Measurements from ENCODE around the gene ABRACL.
"Not testable (repeated sequence)": the region's sequence is repeated elsewhere in the genome, so short reads cannot be mapped to it uniquely, and the experiment has no call there.

ABRACL gene

DNA sequence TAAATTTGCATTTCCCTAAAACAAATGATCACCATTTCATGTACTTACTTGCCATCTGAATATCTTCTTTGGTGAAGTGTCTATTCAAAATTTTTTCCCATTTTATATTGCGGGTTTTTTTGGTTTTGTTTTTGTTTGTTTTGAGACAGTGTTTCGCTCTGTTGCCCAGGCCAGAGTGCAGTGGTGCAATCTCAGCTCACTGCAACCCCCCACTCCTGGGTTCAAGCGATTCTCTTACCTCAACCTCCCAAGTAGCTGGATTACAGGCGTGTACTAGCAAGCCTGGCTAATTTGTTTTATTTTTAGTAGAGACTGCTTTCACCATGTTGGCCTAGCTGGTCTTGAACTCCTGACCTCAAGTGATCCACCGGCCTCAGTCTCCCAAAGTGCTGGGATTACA, 31.4 kb upstream of the ABRACL start:
- Mint-ChIP-seq H3K4me3 (no peak overlapping the region), H3K27ac (no peak overlapping the region), H3K4me1 (peaks cover 8% of the 10 kb centered on the region), H3K9me3 (no peaks in the 10 kb centered on the region), H3K27me3 (no peaks in the 10 kb centered on the region), H3K36me3 (ENCODE audit: low read depth) (no peaks in the 10 kb centered on the region)
- DNase-seq (no peak), ATAC-seq (no peak)

DNA sequence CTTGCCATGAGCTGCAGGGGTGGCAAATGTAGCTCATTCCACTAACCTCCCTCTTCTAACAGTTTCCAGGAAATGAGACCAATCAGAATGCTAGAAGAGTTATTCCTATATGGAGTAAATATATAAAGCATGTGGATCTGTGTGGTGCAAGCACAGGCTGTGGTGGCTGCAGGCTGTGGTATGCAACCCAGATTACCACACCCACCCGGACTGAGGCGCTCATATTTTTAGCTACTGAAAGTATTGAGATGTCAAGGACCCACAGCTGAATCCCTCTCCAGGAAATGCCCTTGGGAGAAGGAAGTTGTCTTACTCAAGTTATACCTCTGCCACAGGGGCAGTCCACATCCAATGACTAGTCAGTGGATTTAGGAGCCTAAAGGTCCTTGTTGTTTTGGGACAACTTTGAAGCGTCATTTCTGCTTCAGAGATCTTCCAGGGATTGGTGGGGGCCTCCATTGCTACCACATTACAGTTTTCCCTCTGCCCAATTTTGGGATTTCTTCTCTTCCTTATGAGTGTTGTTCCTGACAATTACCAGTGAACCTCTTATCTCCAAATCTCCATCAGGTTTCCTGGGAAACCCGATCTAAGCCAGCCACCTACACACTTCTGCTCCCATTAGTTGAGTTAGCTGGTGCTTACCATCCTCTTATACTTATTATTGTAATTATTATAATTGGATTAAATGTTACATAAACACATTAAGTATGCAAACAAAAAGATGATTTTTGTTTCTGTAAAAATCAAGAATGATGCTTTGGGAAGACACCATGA, 28.4 kb upstream of the ABRACL start:
- no peak overlapping the region for H3K27ac Mint-ChIP-seq
- DNase-seq: no peak
- no peaks in the 10 kb centered on the region for H3K4me1 Mint-ChIP-seq
- ATAC-seq: no peak
- H3K36me3 Mint-ChIP-seq (ENCODE audit: low read depth): no peaks in the 10 kb centered on the region
- H3K4me3 Mint-ChIP-seq: no peak overlapping the region
- no peaks in the 10 kb centered on the region for H3K27me3 Mint-ChIP-seq
- H3K9me3 Mint-ChIP-seq: no peaks in the 10 kb centered on the region

DNA sequence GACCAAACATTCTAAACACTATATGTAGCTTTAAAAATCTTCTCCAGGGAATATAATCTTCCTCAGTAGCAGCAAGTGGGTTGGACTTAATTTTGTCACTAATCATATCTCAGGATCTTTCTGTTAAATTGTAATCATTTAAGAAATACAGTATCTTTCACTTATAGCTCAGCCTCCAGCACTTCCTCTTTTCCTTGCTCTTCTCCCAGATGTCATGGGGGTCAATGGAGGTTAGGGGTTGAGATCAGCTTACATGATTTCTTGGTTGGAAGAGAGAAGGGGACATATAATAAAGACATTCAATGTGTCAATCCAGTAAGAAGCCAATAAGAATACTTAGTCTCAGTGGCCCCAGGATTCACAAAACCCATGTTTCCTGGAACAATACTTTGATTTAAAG, 24.8 kb upstream of the ABRACL start:
- Mint-ChIP-seq H3K9me3 (no peaks in the 10 kb centered on the region), H3K36me3 (ENCODE audit: low read depth) (no peaks in the 10 kb centered on the region), H3K27me3 (no peaks in the 10 kb centered on the region), H3K4me1 (no peaks in the 10 kb centered on the region), H3K4me3 (no peak overlapping the region), H3K27ac (no peak overlapping the region)
- ATAC-seq: no peak
- DNase-seq: no peak

DNA sequence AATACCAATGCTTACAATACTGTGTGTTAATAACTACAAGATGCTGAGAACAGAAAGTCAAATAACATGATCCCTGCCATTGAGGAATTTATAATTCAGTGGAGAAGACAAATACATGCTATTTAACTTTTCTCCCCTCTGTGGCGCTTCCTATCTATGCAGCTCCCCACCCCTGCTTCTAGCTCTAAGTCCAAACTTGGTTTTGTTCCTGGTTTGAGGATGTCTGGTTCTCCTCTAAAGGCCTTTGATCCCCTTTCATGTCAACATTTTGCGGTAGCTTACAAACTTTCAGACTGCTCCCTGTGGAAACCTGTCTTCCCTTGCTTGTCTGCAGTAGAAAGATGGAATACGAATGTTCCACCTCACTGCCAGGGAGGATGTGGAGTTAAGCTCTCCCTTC, 22.1 kb upstream of the ABRACL start:
- no peak overlapping the region for H3K27ac Mint-ChIP-seq

DNA sequence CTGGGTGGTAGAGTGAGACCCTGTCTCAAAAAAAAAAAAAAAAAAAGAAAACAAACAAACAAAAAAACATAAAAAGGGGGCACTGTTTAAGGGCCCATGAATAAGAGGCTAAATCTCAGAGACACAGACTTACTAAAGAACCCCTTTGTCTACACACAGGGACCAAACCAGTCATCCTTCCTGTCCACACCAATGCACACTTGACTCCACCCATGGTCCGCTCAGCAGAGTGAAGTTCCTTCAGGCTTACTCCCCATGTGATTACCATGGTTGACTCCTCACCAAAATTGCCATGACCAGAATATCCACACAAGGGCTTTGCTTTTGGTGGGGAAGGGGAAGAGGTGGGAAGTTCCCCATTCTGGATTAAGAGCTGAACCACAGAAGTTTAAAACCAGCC, 21.1 kb upstream of the ABRACL start:
- DNase-seq (no peak), ATAC-seq (no peak)
- no peaks in the 10 kb centered on the region for H3K4me1 Mint-ChIP-seq
- no peaks in the 10 kb centered on the region for H3K27me3 Mint-ChIP-seq
- H3K4me3 Mint-ChIP-seq: no peak overlapping the region
- H3K9me3 Mint-ChIP-seq: no peaks in the 10 kb centered on the region
- no peak overlapping the region for H3K27ac Mint-ChIP-seq
- H3K36me3 Mint-ChIP-seq (ENCODE audit: low read depth): no peaks in the 10 kb centered on the region

More for the DNA sequence above, 22.1 kb upstream of the ABRACL start:
- ATAC-seq (no peak), DNase-seq (no peak)
- Mint-ChIP-seq H3K27me3 (no peaks in the 10 kb centered on the region), H3K36me3 (ENCODE audit: low read depth) (no peaks in the 10 kb centered on the region), H3K4me1 (no peaks in the 10 kb centered on the region), H3K4me3 (no peak overlapping the region), H3K9me3 (no peaks in the 10 kb centered on the region)

DNA sequence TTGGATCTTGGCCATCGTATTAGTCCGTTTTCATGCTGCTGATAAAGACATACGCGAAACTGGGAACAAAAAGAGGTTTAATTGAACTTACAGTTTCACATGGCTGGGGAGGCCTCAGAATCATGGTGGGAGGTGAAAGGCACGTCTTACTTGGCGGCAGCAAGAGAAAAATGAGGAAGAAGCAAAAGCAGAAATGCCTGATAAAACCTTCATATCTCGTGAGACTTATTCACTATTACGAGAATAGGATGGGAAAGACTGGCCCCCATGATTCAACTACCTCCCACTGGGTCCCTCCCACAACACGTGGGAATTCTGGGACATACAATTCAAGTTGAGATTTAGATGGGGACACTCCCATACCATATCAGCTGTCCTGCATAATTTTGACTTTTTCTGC, 20.4 kb upstream of the ABRACL start:
- DNase-seq (no peak), ATAC-seq (no peak)
- Mint-ChIP-seq H3K4me1 (no peaks in the 10 kb centered on the region), H3K36me3 (ENCODE audit: low read depth) (no peaks in the 10 kb centered on the region), H3K4me3 (no peak overlapping the region), H3K27ac (no peak overlapping the region), H3K9me3 (no peaks in the 10 kb centered on the region), H3K27me3 (no peaks in the 10 kb centered on the region)

DNA sequence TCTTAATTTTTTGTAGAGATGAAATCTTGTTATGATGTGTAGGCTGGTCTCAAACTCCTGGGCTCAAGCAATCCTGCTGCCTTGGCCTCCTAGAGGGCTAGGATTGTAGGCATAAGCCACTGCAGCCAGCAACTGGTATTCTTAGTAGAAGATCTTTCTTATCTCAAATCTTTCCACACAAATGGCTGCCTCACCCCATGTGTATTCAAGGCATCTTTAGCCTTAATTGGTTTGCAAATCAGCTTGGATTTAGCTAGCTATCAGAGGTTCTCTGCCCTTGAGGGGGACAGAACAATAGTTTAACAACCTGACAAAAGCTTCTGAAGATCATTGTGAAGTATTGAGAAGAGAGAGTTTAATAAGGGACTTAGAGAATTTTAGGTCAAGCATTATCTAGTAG, 17.9 kb upstream of the ABRACL start:
- Mint-ChIP-seq H3K4me1 (no peaks in the 10 kb centered on the region), H3K36me3 (ENCODE audit: low read depth) (no peaks in the 10 kb centered on the region), H3K27me3 (no peaks in the 10 kb centered on the region), H3K4me3 (no peak overlapping the region), H3K9me3 (no peaks in the 10 kb centered on the region), H3K27ac (no peak overlapping the region)
- no peak for ATAC-seq
- DNase-seq: no peak

DNA sequence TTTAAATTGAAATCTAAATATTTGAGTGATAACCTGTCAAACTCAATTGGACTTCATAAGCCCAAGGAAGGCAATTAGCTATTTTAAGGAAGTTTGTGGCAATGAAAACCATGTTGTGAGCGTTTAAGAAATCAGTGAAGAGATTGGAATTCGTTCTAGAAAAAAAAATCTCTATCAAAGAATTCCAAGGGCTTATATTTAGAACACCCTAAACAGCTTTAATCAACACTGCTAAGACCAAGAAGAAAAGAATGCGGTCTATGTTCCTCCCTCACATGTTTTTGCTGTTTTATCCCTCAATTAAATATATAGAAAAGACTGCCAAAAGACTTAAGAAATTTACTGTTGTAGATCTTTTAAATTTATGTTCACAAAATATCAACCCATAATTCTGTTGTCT, 16.6 kb upstream of the ABRACL start:
- no peak for ATAC-seq
- no peak overlapping the region for H3K27ac Mint-ChIP-seq
- no peaks in the 10 kb centered on the region for H3K36me3 Mint-ChIP-seq (ENCODE audit: low read depth)

DNA sequence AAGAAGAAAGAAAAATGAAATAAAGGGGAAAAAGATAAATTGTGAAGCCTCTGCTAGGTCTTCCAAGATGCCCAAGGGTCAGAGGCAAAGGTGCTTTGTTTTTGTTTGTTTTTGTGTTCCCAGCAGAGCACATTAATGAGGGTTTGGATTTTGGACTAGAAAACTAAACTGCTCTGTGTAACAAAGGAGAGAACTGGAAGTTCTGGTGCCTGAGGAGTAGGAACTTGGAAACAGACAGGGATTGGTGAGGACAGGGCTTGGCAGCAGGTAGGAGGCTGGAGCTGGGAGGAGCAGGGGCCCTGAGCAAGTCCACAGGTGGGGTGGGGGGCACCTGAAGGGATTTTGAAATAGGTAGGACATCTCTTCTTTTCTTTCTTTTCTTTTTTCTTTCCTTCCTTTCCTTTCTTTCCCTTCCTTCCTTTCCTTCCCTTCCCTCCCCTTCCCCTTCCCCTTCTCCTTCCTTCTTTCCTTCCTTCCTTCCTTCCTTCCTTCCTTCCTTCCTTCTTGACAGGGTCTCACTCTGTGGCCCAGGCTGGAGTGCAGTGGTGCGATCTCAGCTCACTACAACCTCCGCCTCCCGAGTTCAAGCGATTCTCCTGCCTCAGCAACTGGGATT, 15.3 kb upstream of the ABRACL start:
- DNase-seq: no peak
- Mint-ChIP-seq H3K27me3 (no peaks in the 10 kb centered on the region), H3K4me3 (no peak overlapping the region)

More for the DNA sequence above, 16.6 kb upstream of the ABRACL start:
- Mint-ChIP-seq H3K9me3 (no peaks in the 10 kb centered on the region), H3K4me3 (no peak overlapping the region), H3K27me3 (no peaks in the 10 kb centered on the region), H3K4me1 (peaks cover 3% of the 10 kb centered on the region)
- no peak for DNase-seq

DNA sequence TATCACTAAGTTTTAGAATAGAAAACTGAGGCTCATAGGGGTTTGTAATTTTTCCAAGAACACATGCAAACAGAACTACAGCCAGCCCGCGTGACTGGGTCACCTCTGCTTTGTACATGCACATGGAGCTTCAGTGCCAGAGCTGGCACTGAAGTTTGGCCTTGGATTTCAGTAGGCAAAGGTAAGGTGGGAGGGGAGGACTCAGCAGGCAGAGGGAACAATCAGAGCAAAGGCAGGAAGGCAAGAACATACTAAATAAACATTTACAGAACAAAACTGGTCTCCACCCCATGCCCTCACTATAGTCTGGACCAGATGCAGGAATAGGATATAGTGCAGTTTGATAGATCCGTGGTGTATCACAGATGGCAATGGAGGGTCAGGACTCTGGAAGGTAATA, 13.6 kb upstream of the ABRACL start:
- H3K4me3 Mint-ChIP-seq: no peak overlapping the region
- ATAC-seq: no peak
- H3K27me3 Mint-ChIP-seq: no peaks in the 10 kb centered on the region
- H3K4me1 Mint-ChIP-seq: peaks cover 3% of the 10 kb centered on the region
- no peaks in the 10 kb centered on the region for H3K9me3 Mint-ChIP-seq
- H3K27ac Mint-ChIP-seq: no peak overlapping the region
- no peak for DNase-seq
- no peaks in the 10 kb centered on the region for H3K36me3 Mint-ChIP-seq (ENCODE audit: low read depth)

More for the DNA sequence above, 15.3 kb upstream of the ABRACL start:
- no peak for ATAC-seq
- Mint-ChIP-seq H3K4me1 (peaks cover 3% of the 10 kb centered on the region), H3K36me3 (ENCODE audit: low read depth) (no peaks in the 10 kb centered on the region), H3K27ac (no peak overlapping the region), H3K9me3 (no peaks in the 10 kb centered on the region)

DNA sequence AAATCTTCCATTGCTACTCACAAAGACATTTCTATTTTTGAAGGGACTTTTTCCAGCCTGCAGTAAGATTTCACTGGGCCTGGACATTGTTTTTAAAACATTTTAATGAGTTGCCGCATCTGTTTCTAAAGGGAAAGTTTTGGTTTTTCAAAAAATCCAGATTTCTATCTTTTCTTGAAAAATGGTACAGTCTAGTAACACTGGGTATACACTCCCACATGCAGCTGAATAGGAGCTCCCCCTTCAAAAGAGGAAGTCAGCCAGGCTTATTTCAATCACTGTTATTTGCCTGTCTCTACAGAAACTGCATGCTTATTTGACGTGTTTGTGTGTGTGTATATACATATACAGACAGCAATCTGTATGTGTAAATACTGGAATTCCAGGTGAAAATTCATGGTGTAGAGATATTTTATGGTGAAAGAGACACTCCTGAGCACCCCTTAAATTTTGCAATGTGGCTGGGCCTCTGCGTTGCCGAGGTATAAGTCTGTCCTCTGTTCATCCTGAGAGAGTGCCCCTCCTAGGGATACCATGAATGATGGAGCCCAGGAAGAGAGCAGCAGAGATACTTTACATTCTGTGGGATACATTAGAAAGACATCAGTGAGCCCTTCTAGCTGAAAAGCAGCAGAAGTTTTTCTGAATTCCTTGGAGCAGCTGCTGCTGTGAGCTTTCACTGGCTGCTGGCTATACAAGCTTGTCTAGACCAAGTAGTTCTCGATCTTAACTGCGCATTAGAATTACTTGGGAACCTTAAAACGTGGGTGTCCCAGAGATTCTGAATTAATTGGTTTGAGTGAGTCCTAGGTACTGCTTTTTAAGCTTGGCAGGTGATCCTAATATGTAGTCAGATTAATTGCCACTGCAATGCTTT, 12.0 kb upstream of the ABRACL start:
- no peaks in the 10 kb centered on the region for H3K36me3 Mint-ChIP-seq (ENCODE audit: low read depth)
- H3K4me1 Mint-ChIP-seq: peaks cover 3% of the 10 kb centered on the region
- H3K27me3 Mint-ChIP-seq: no peaks in the 10 kb centered on the region
- no peak overlapping the region for H3K4me3 Mint-ChIP-seq
- DNase-seq: no peak
- no peak overlapping the region for H3K27ac Mint-ChIP-seq
- ATAC-seq: no peak
- H3K9me3 Mint-ChIP-seq: no peaks in the 10 kb centered on the region

DNA sequence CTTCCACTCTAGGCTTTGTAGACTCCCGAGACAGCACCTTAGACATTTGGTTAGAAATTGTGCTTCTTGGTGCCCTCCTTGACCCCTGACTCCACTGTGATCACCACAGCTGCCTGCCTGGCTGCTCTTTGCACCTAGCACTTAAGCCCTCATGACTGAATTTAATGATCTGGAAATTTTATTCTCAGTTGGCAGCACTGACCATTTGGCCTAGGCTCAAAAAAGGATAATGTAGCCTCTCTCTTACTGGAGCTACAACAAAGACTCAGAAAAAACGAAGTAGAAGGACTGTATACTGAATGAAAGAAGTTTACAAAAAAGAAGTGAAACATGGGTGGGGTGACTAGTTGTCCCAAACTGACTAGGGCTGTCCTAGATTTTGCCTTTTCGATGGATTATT, 11.3 kb upstream of the ABRACL start:
- no peaks in the 10 kb centered on the region for H3K27me3 Mint-ChIP-seq
- no peak overlapping the region for H3K27ac Mint-ChIP-seq
- H3K9me3 Mint-ChIP-seq: no peaks in the 10 kb centered on the region
- H3K36me3 Mint-ChIP-seq (ENCODE audit: low read depth): no peaks in the 10 kb centered on the region
- ATAC-seq (no peak), DNase-seq (no peak)
- no peak overlapping the region for H3K4me3 Mint-ChIP-seq
- H3K4me1 Mint-ChIP-seq: peaks cover 3% of the 10 kb centered on the region

DNA sequence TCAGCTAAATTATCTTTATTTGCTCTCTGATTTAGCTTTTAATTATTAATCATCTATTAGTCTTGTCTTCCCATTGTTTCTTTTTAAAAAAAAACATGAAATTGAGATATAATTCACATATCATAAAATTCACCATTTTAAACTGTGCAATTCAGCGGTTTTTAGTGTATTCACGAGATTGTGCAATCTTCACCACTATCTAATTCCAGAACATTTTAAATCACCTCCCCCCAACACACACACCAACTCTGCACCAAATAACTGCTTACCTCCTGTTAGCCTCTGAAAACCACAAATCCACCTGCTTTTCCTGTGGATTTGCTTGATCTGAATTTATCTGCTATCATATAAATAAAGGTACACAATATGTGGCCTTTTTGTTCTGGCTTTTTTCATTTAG, 8.8 kb upstream of the ABRACL start:
- H3K27ac Mint-ChIP-seq: no peak overlapping the region
- H3K27me3 Mint-ChIP-seq: no peaks in the 10 kb centered on the region
- H3K4me3 Mint-ChIP-seq: no peak overlapping the region
- DNase-seq: no peak
- H3K9me3 Mint-ChIP-seq: no peaks in the 10 kb centered on the region
- ATAC-seq: no peak
- no peaks in the 10 kb centered on the region for H3K36me3 Mint-ChIP-seq (ENCODE audit: low read depth)
- peaks cover 3% of the 10 kb centered on the region for H3K4me1 Mint-ChIP-seq

DNA sequence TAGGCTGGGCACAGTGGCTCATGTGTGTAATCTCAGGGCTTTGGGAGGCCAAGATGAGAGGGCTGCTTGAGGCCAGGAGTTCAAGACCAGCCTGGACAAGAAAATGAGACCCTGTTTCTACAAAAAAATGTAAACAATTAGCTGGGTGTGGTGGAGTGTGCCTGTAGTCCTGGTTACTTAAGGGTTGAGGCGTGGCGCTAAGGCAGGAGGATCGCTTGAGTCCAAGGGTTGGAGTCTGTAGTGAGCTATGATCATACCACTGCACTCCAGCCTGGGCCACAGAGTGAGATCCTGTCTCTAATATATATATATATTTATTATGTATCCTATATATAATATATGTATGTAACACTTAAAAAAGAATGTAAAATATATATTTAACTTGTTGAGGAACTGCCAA, 7.9 kb upstream of the ABRACL start:
- no peaks in the 10 kb centered on the region for H3K27me3 Mint-ChIP-seq
- ATAC-seq (no peak), DNase-seq (no peak)
- no peak overlapping the region for H3K4me3 Mint-ChIP-seq
- no peaks in the 10 kb centered on the region for H3K9me3 Mint-ChIP-seq
- no peak overlapping the region for H3K27ac Mint-ChIP-seq
- H3K36me3 Mint-ChIP-seq (ENCODE audit: low read depth): no peaks in the 10 kb centered on the region
- H3K4me1 Mint-ChIP-seq: peaks cover 3% of the 10 kb centered on the region

DNA sequence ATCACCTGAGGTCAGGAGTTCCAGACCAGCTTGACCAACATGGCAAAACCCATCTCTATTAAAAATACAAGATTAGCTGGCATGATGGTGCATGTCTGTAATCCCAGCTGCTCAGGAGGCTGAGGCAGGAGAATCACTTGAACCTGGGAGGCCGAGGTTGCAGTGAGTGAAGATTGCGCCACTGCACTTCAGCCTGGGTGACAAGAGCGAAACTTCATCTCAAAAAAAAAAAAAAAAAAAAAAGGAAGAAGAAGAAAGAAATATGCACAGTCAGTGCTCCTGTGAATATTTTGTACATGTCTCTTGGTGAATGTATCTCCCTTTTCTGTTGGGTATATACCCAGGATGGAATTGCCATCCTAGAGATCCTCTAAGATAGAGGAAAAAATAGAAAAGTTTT, 3.1 kb upstream of the ABRACL start:
- H3K27me3 Mint-ChIP-seq; H3K4me3 Mint-ChIP-seq; H3K36me3 Mint-ChIP-seq (ENCODE audit: low read depth); ATAC-seq; H3K9me3 Mint-ChIP-seq; H3K27ac Mint-ChIP-seq; DNase-seq: not testable (repeated sequence)
- peaks cover 11% of the 10 kb centered on the region for H3K4me1 Mint-ChIP-seq
